H9 (cell line): ENCODE measurements around the gene ABHD3. TPM values are rescaled to one million over a fixed set of nuclear protein-coding genes. Genes with fewer than 3 reads are reported as not detected.

Source experiments
- DNase-seq: peaks from one replicate; pipeline ENCODE4 v3.0.0-alpha.2; 2017
- H2AFZ ChIP-seq: one replicate; pipeline ENCODE4 v1.6.1; 2013; ENCODE audit warnings: mild to moderate bottlenecking, low read length, control low read depth, moderate library complexity
- H2AK5ac ChIP-seq: 2 replicates; pipeline ENCODE4 v1.6.1; 2013; ENCODE audit warnings: low read length, control low read depth, mixed read lengths; ENCODE audit not compliant: insufficient read length
- H2BK120ac ChIP-seq: one replicate; pipeline ENCODE4 v1.6.1; 2013; ENCODE audit warnings: low read depth, mild to moderate bottlenecking, low read length, control low read depth, inconsistent platforms; ENCODE audit not compliant: poor library complexity, severe bottlenecking
- H2BK12ac ChIP-seq: 2 replicates; pipeline ENCODE4 v1.6.1; 2013; ENCODE audit warnings: low read length, control low read depth, mixed read lengths, low read depth; ENCODE audit not compliant: insufficient read length
- H2BK15ac ChIP-seq: 2 replicates; pipeline ENCODE4 v1.6.1; 2013; ENCODE audit warnings: low read depth, low read length, control low read depth
- H2BK20ac ChIP-seq: one replicate; pipeline ENCODE4 v1.6.1; 2013; ENCODE audit warnings: low read depth, mild to moderate bottlenecking, low read length, control low read depth, inconsistent platforms; ENCODE audit not compliant: poor library complexity, severe bottlenecking
- H2BK5ac ChIP-seq: 2 replicates; pipeline ENCODE4 v1.6.1; 2013; ENCODE audit warnings: low read length, control low read depth, mixed read lengths; ENCODE audit not compliant: insufficient read length
- H3K14ac ChIP-seq: 2 replicates; pipeline ENCODE4 v1.6.1; 2013; ENCODE audit warnings: low read length, control low read depth; ENCODE audit not compliant: insufficient read depth
- H3K18ac ChIP-seq: 2 replicates; pipeline ENCODE4 v1.6.1; 2013; ENCODE audit warnings: low read depth, mild to moderate bottlenecking, mixed read lengths, low read length, control low read depth; ENCODE audit not compliant: insufficient read length
- H3K23ac ChIP-seq: 2 replicates; pipeline ENCODE4 v1.6.1; 2013; ENCODE audit warnings: low read length, control low read depth, mixed read lengths, low read depth; ENCODE audit not compliant: insufficient read length
- H3K23me2 ChIP-seq: 2 replicates; pipeline ENCODE4 v1.6.1; 2013; ENCODE audit warnings: low read depth, mild to moderate bottlenecking, mixed read lengths, low read length, control low read depth; ENCODE audit not compliant: insufficient read length, poor library complexity, severe bottlenecking
- H3K27ac ChIP-seq: 2 replicates; pipeline ENCODE4 v1.5.1; 2013; ENCODE audit warnings: low read length, control low read depth, mixed read lengths, low read depth; ENCODE audit not compliant: insufficient read length
- H3K27me3 ChIP-seq: 2 replicates; pipeline ENCODE4 v1.6.1; 2013; ENCODE audit warnings: low read length, control low read depth, inconsistent platforms; ENCODE audit not compliant: insufficient read depth
- H3K4ac ChIP-seq: 2 replicates; pipeline ENCODE4 v1.6.1; 2013; ENCODE audit warnings: low read depth, mild to moderate bottlenecking, control low read depth, inconsistent platforms, low read length, moderate library complexity
- H3K4me1 ChIP-seq: 2 replicates; pipeline ENCODE4 v1.6.1; 2013; ENCODE audit warnings: low read length, control low read depth, inconsistent platforms; ENCODE audit not compliant: insufficient read depth
- H3K4me2 ChIP-seq: 2 replicates; pipeline ENCODE4 v1.6.1; 2013; ENCODE audit warnings: low read length, control low read depth, mixed read lengths; ENCODE audit not compliant: insufficient read length, insufficient read depth
- H3K56ac ChIP-seq: 2 replicates; pipeline ENCODE4 v1.6.1; 2013; ENCODE audit warnings: low read depth, mild to moderate bottlenecking, mixed read lengths, low read length, control low read depth; ENCODE audit not compliant: insufficient read length
- H3K79me1 ChIP-seq: 2 replicates; pipeline ENCODE4 v1.6.1; 2013; ENCODE audit warnings: low read depth, mild to moderate bottlenecking, moderate library complexity, low read length, control low read depth, inconsistent platforms; ENCODE audit not compliant: insufficient read depth, poor library complexity, severe bottlenecking
- H3K79me2 ChIP-seq: 2 replicates; pipeline ENCODE4 v1.6.1; 2013; ENCODE audit warnings: low read length, control low read depth, inconsistent platforms; ENCODE audit not compliant: insufficient read depth
- H3K9ac ChIP-seq: 2 replicates; pipeline ENCODE4 v1.6.1; 2013; ENCODE audit warnings: low read length, control low read depth, mixed read lengths; ENCODE audit not compliant: insufficient read length; ENCODE audit errors: extremely low read depth
- H3K9me3 ChIP-seq: one replicate; pipeline ENCODE4 v1.6.1; 2013; ENCODE audit warnings: low read depth, low read length, inconsistent platforms; ENCODE audit not compliant: control insufficient read depth
- H3T11ph ChIP-seq: one replicate; pipeline ENCODE4 v1.6.1; 2013; ENCODE audit warnings: mild to moderate bottlenecking, low read length, control low read depth, inconsistent platforms
- H4K20me1 ChIP-seq: one replicate; pipeline ENCODE4 v1.6.1; 2013; ENCODE audit not compliant: control insufficient read depth, insufficient read length, insufficient read depth
- H4K5ac ChIP-seq: 2 replicates; pipeline ENCODE4 v1.6.1; 2013; ENCODE audit warnings: low read depth, mild to moderate bottlenecking, mixed read lengths, low read length, control low read depth; ENCODE audit not compliant: insufficient read length
- H4K8ac ChIP-seq: replicated peaks from 2 replicates; pipeline ENCODE4 v1.6.1; 2013; ENCODE audit warnings: low read length, control low read depth, mixed read lengths, low read depth; ENCODE audit not compliant: insufficient read length
- H4K91ac ChIP-seq: 2 replicates; pipeline ENCODE4 v1.6.1; 2013; ENCODE audit warnings: low read depth, mild to moderate bottlenecking, moderate library complexity, mixed read lengths, low read length, control low read depth; ENCODE audit not compliant: insufficient read length
- H3K27ac Mint-ChIP-seq, 3 experiments: 2 replicates in 2 of 3; 3 replicates in 1 of 3; pipeline ENCODE4 v1.8.0; 2020 to 2021; ENCODE audit warnings: mixed read lengths in 3 of 3, mild to moderate bottlenecking in 1 of 3, moderate library complexity in 1 of 3
- H3K27me3 Mint-ChIP-seq: 2 replicates; pipeline ENCODE4 v1.8.0; 2021; ENCODE audit warnings: low read depth, mild to moderate bottlenecking, moderate library complexity, mixed read lengths
- H3K36me3 Mint-ChIP-seq, 3 experiments: 2 replicates in 2 of 3; 3 replicates in 1 of 3; pipeline ENCODE4 v1.8.0; 2020 to 2021; ENCODE audit warnings: low read depth in 3 of 3, mixed read lengths in 3 of 3; ENCODE audit not compliant: insufficient read depth in 1 of 3
- H3K4me1 Mint-ChIP-seq, 2 experiments: 2 replicates each; pipeline ENCODE4 v1.8.0; 2020; ENCODE audit warnings: mixed read lengths in 2 of 2
- H3K4me3 Mint-ChIP-seq, 2 experiments: 2 replicates in 1 of 2; 3 replicates in 1 of 2; pipeline ENCODE4 v1.8.0; 2020 to 2021; ENCODE audit warnings: mild to moderate bottlenecking in 2 of 2, mixed read lengths in 2 of 2, moderate library complexity in 1 of 2
- H3K9me3 Mint-ChIP-seq, 2 experiments: 2 replicates in 1 of 2; 3 replicates in 1 of 2; pipeline ENCODE4 v1.8.0; 2020; ENCODE audit warnings: mild to moderate bottlenecking in 2 of 2, mixed read lengths in 2 of 2, moderate library complexity in 1 of 2
- WGBS: extraction: QIAGEN DNeasy Blood & Tissue Kit; methylation state at CpG from one replicate; pipeline ENCODE4 v1.1.7; 2013; ENCODE audit warnings: missing lambda C conversion rate, low lambda C conversion rate, mixed read lengths; ENCODE audit not compliant: insufficient read length; ENCODE audit errors: extremely low coverage; 5-methylcytosine and 5-hydroxymethylcytosine counted together
- total RNA-seq: library from RNA; stranded (reverse); gene quantifications from 2 replicates; pipeline ENCODE4 v1.2.1, GENCODE V29; 2021
- TF ChIP-seq, protein P1 (sequence below): fragments of 200-600 bp; sonication (generic); conservative IDR thresholded peaks from 3 replicates; pipeline ENCODE4 v1.8.0; 2021; ENCODE audit warnings: antibody characterized with exemption, mild to moderate bottlenecking

ABHD3 gene
- total RNA-seq, 1 experiment from 2014 or later, result 12.0 TPM

GRCh38 chr18:21725201-21725600 is 20.6 kb upstream of the ABHD3 start:
- H3K23me2 ChIP-seq, result no peaks in the 10 kb centered on the region
- no peak overlapping the region for H2BK120ac ChIP-seq
- H4K91ac ChIP-seq, result no peak overlapping the region
- TF ChIP-seq, protein P1, sequence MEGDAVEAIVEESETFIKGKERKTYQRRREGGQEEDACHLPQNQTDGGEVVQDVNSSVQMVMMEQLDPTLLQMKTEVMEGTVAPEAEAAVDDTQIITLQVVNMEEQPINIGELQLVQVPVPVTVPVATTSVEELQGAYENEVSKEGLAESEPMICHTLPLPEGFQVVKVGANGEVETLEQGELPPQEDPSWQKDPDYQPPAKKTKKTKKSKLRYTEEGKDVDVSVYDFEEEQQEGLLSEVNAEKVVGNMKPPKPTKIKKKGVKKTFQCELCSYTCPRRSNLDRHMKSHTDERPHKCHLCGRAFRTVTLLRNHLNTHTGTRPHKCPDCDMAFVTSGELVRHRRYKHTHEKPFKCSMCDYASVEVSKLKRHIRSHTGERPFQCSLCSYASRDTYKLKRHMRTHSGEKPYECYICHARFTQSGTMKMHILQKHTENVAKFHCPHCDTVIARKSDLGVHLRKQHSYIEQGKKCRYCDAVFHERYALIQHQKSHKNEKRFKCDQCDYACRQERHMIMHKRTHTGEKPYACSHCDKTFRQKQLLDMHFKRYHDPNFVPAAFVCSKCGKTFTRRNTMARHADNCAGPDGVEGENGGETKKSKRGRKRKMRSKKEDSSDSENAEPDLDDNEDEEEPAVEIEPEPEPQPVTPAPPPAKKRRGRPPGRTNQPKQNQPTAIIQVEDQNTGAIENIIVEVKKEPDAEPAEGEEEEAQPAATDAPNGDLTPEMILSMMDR, result no peak
- no peak overlapping the region for H3K4me3 Mint-ChIP-seq
- H3K4me1 Mint-ChIP-seq, result no peaks in the 10 kb centered on the region
- no peak overlapping the region for H3K4me2 ChIP-seq
- H2BK12ac ChIP-seq, result no peak overlapping the region
- H3K27ac Mint-ChIP-seq, result no peak overlapping the region
- no peak overlapping the region for H3K27ac ChIP-seq
- H3K23ac ChIP-seq, result no peak overlapping the region
- H3K9me3 ChIP-seq, result no peaks in the 10 kb centered on the region
- no peak for DNase-seq
- H3K36me3 Mint-ChIP-seq, result no peaks in the 10 kb centered on the region
- H3K27me3 Mint-ChIP-seq, result no peaks in the 10 kb centered on the region
- no peak overlapping the region for H3K14ac ChIP-seq
- no peak overlapping the region for H3K56ac ChIP-seq
- no peaks in the 10 kb centered on the region for H3K9me3 Mint-ChIP-seq
- H3K79me2 ChIP-seq, result no peaks in the 10 kb centered on the region
- no peak overlapping the region for H2BK20ac ChIP-seq
- no peak overlapping the region for H2BK5ac ChIP-seq
- no peak overlapping the region for H3T11ph ChIP-seq
- WGBS, result no CpG with 5 or more reads among the region's 4 CpGs
- H3K18ac ChIP-seq, result no peak overlapping the region
- no peak overlapping the region for H3K4ac ChIP-seq
- H3K27me3 ChIP-seq, result no peaks in the 10 kb centered on the region
- no peaks in the 10 kb centered on the region for H4K20me1 ChIP-seq
- H4K5ac ChIP-seq, result no peak overlapping the region
- H3K79me1 ChIP-seq, result no peaks in the 10 kb centered on the region
- H3K9ac ChIP-seq, result no peak overlapping the region
- H2AFZ ChIP-seq, result no peak overlapping the region
- H2BK15ac ChIP-seq, result no peak overlapping the region
- no peak overlapping the region for H2AK5ac ChIP-seq
- no peaks in the 10 kb centered on the region for H3K4me1 ChIP-seq
- no peak overlapping the region for H4K8ac ChIP-seq
